ENCODE results near the gene PAH.

- no peak for TF ChIP-seq ZNF8 (CRISPR knock-in tag; IDR thresholded peaks at IDR 0.05)
- no peak for TF ChIP-seq PATZ1 (CRISPR knock-in tag; IDR thresholded peaks at IDR 0.05; ENCODE audit: borderline replicate concordance)
Observed at GRCh38 chr12:102958073-102958829, 41.2 kb upstream of the PAH start.
